GM19328 (cell line): ENCODE measurements around the gene PRPF18.
"Not testable (repeated sequence)": the region's sequence is repeated elsewhere in the genome, so short reads cannot be mapped to it uniquely, and the experiment has no call there.

Experiments
- ATAC-seq: cut with Tn5 transposase; IDR thresholded peaks from one replicate; pipeline ENCODE4 v1.9.1; 2021; ENCODE audit warnings: mild to moderate bottlenecking, moderate library complexity; ENCODE audit not compliant: unreplicated experiment

The PRPF18 gene

DNA sequence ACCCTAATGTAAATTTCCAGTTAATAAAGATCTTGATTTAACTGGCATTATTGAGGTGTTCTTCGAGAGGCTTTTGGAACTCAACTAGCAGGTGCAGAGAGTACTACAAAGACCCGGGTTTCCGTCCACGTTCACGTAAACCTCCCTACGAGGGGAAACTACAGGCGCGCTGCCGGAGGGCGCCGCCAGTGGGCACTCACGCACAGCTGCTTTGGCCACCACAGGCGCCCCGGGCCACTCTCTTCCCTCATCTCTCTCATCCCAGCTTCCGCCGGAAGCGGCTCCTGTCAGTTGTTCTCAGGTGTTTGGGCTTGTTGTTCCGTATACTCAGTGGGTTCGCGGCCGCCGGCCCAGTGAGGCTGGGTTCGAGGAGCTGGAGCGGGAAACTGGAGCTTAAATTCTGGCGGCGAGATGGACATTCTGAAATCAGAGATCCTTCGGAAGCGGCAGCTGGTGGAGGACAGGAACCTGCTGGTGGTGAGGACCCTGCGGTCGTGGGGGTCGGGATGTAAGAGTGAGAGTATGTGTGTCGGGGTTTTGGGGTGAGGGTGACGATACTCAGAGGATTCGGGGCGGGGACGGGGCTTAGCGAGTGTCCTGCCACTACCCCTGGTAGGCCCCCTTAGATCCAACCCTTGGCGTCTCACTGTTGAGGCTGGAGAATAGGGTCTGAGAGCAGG is at the start of gene PRPF18:
PRPF18 (plus strand) TSS at position 290 of the 680 bp plus-strand sequence; CDS start at position 412, 122 bp downstream.
- peak; percentile 99 for ATAC-seq

DNA sequence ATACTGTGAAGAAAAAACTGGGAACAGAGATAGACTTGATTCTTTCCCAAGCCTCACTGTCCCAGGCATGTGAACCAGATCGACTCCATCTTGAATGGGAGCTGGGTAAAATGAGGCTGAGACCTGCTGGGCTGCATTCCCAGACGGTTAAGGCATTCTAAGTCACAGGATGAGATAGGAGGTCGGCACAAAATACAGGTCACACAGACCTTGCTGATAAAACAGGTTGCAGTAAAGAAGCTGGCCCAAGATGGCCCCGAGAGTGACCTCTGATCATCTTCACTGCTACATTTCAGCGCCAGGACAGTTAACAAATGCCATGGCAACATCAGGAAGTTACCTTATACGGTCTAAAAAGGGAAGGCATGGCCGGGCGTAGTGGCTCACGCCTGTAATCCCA is 48.8 kb upstream of the PRPF18 start:
- ATAC-seq, result not testable (repeated sequence)

- ATAC-seq, result no peak
These were observed 44.2 kb upstream of the PRPF18 start for GRCh38 chr10:13542533-13542932.

DNA sequence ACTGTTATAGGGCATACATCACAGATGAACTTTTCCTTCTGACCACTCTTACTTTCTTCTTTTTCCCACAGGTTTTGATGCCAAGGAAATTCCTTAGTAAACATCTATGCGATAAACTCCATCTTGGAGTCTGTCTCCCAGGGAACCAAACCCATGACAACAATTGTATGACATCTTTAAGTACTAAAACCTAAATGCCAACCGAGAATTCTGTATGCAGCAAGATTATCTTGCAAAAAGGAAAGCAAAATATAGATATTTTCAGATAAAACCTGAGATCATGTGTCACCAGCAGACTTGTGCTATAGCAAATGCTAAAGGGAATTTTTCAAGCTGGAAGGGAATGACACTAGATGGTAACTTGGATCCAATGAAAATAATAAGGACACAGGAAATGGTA is 36.0 kb upstream of the PRPF18 start:
- no peak for ATAC-seq

DNA sequence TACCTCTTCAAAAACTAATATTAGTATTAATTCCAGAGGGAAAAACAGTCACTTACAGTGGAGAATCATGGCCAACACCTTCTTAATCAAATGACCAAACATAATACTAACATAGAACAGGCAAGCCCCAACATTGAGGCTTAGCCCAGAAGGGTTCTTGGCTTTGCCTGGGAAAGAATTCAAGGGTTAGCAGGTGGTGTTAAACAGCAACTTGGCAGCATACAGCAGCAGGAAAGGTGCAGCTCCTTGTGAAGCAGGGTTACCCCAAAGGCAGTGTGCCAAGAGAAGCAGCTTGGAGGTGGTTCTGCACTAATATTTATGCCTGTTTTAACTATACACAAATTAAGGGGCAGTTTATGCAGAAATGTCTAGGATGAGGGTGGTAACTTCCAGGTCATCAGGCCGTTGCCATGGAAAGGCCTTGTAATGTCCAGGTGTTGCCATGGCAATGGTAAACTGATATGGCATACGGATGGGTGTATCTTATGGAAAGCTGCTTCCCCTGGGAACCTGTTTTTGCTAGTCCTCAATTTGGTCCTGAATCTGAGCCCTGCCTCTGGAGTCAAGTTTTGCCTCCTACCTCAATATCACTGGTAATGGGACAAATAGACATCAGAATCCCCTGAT is 30.8 kb upstream of the PRPF18 start:
- no peak for ATAC-seq

- no peak for ATAC-seq
These were observed 27.6 kb upstream of the PRPF18 start for GRCh38 chr10:13559124-13559700.

- no peak for ATAC-seq
These were observed 26.2 kb upstream of the PRPF18 start for GRCh38 chr10:13560597-13560996.

- ATAC-seq, result no peak
These were observed 23.0 kb upstream of the PRPF18 start for GRCh38 chr10:13563481-13564445.

DNA sequence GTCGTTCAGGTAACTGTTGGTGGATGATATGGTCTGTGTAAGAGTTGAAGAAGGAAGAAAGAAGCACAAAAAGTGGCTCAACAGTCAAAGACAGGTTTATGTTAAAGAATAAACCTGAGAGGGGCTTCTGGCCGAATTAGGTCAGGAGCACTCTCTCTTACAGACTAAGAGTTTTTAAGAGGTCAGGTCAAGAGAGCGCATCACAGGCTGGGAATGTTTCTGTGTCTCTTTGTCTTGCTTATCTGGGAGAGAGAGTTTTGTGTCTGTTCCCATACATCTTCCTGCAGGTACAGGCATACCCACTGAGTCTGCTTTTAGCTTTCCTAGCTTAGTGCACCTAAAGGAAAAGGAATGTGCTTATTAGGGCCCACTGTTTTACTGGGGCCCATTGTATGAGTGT is 22.2 kb upstream of the PRPF18 start:
- no peak for ATAC-seq

DNA sequence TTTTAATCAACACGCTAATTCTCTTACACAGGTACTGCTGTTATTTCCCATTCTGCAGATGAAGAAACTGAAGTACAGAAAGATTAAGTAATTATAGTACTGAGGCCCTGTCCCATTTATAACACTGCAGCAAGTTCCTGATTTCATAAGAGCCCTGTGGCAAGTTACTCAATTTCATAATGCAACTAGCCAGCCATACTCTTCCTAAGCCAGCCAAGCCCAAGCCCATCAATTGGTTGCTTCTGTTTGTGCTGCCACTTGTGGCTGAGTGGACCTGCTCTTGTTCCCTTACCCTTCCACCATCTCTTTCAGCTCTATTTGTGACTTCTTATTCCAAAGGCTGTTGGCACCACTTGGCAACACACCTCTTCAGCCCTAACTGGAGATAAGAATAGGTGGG is 19.7 kb upstream of the PRPF18 start:
- no peak for ATAC-seq

DNA sequence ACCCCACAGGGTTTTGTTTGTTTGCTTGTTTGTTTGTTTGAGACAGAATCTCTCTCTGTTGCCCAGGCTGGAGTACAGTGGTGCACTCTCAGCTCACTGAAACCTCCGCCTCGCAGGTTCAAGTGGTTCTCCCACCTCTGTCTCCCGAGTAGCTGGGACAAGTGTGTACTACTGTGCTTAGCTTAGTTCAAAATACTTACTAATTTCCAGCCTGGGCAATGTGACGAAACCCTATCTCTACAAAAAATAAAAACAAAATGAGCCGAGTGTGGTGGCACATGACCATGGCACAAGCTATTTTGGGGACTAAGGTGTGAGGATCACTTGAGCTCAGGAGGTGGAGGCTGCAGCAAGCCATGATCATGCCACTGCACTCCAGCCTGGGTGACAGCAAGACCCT is 15.2 kb upstream of the PRPF18 start:
- no peak for ATAC-seq

GRCh38 chr10:13573960-13574359 is 12.8 kb upstream of the PRPF18 start:
- no peak for ATAC-seq

DNA sequence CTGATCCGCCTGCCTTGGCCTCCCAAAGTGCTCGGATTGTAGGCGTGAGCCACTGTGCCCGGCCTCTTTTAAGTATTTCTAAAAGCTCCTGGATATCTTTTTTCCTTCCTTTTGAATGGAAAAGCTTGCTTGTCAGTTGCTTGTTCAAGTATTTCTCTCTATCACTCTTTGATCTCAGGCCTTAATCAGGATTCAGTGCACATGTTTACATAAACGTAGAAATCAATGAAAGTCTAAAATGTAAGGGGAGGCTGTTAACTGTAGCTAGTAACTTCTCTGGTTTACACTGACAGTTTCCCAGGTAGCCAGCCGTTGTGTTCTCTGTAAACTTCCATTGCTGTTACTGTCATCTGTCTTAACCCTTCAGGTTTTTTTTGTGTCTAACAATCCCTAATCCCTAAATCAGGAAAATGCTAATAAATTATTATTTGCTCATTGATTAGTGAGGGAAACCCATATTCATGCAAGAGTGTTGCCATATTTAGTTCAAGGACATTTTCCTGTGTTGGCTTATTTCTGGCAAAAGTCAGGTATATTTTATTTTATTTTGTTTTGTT is 1.5 kb upstream of the PRPF18 start:
- no peak for ATAC-seq

- no peak for ATAC-seq
These were observed 822 bp upstream of the PRPF18 start for GRCh38 chr10:13585943-13586342.

DNA sequence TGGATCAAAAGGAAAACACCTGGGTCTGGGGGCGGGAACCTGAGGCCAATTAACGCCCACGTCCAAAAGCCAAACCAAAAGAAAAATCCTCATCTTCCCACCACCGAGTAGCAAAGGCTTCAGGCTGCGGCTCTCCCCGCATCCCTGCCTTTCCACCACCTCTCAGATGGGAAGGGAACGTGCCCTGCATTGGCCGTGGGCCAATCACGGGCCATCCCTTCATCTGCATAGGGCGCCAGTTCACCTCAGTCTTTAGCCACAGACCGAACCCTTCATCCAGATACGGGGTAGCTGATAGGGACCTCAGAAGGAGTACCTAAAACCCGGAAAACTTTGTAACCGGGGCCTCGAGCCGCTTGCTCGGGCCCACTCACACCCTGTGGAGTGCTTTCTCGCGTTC is 626 bp downstream of the PRPF18 start:
- ATAC-seq, result no peak

DNA sequence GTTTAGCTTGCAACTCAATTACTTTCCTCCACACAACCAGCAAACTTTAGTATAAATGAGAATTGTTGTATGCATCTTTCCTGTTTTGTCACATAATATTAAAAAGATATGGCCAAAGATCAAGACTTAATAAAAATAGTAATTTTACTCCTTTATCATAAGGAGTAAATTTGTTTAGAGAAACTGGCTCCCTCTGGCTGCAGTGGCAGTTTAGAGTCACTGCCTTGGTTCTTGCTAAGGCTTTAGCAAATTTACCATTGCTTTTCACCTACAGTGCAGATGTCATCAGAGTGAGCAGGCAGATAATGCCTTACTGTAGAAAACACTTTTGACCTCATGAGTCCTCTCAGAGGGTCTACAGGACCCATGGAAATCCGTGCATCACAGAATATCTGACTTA is 2.6 kb downstream of the PRPF18 start:
- ATAC-seq, result no peak

DNA sequence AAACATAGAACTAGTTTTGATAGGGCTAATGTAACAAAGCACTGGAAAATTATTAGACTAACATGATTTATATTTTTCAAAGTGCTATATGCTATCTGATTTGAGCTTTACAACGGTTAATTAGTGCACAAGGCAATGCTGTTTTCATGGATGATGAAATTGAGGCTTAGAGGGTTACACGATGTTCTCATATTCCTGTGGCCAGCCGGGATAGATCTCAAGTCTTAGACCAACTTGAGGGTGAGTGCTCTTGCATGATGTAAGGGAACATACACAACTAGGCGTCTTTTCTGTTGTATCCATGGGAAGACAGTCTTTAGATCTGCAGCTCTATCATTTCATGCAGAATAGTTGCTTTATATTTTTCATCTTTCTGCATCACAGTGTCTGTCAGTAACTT is 4.1 kb downstream of the PRPF18 start:
- no peak for ATAC-seq

DNA sequence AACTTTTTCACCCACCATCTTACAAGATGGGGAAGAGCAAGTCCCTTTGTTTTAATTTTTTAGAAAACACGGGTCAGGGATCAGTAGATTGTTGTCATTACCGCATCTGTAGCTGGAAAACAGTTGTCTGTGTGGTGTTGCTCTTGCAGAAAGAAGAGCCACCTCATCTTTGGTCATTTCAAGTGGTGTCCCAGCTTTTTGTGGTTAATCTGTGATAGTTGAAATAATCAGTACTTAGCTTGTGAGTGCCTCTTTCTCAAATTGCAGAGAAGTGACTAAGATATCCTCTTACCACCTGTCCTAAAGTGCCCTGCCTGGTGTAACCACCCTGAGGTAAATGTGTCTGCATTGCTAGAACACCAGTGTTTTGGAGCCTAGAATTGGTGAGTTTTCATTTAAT is 5.5 kb downstream of the PRPF18 start:
- ATAC-seq, result no peak

DNA sequence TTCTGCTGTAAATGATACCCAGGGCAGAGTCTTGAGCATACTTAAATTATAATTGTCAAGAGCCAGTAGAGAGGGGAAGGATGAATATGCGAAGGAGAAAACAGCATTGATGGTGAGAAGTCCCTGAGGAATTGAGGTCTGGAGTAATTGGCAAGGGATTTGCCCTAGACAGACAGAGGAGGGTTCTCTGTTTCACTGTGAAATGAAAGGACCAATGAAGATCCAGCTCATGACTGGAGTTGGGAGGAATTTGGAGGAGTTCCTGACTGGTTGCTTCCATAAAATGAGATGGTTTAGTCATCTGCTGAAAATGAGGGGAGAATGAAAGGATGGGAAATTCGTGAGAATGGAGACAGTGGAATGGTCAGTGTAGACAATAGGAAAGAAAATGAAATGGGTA is 6.8 kb downstream of the PRPF18 start:
- ATAC-seq, result no peak

DNA sequence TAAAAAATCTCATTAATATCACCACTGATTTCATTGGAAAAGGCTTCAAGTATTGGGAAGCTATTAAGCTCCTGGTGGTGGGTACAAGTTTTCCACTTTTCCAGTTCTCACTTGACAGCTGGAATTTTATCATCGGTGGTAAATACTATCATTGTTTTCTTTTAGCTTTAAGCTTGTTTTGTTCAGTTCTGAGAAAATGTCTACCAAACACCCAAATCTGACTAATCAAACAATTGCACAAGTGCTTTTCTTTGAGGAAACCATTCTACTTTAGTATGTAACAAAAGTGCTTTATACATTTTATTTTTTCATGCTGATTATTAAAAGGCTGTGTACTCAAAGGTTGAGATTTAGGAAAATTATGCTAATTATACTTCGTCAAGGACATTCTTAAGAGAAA is 7.9 kb downstream of the PRPF18 start:
- ATAC-seq, result no peak

DNA sequence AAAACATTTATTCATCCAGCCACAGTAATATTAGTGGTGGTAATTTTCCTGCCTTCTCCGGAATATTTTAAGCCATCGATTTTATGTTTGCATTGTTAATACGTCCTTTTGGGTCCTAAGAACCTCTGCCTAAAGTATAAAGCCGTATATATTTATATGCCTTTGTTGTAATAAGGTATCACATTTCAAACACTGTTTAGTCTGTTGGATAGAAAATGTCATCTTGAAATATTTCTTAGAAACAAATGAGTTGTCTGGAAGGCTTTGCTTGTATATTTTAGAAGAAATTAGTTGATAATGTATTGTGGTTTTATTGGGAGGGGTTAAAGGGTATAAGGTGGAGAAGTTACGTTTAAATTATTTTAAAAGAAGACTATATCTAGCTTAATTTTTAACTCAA is 11.1 kb downstream of the PRPF18 start:
- no peak for ATAC-seq
